GM19463 (cell line): ENCODE measurements around the gene PRDM11.
A peak's percentile ranks its signal among the peaks of the same experiment; 100 is the strongest.
"Not testable (repeated sequence)": the region's sequence is repeated elsewhere in the genome, so short reads cannot be mapped to it uniquely, and the experiment has no call there.

ENCODE experiments used
- ATAC-seq: cut with Tn5 transposase; IDR thresholded peaks from one replicate; pipeline ENCODE4 v1.9.1; 2021; ENCODE audit warnings: mild to moderate bottlenecking, moderate library complexity; ENCODE audit not compliant: unreplicated experiment

PRDM11 gene

GRCh38 chr11:45146072-45147016 lies at the start of gene PRDM11:
PRDM11 (plus strand) TSS chr11:45146639; CDS start chr11:45181767, 35,128 bp downstream.
- peak; percentile 32 for ATAC-seq

- ATAC-seq, result no peak
Observed at GRCh38 chr11:45097721-45098493, 48.5 kb upstream of the PRDM11 start.

- no peak for ATAC-seq
Observed at GRCh38 chr11:45098929-45099328, 47.5 kb upstream of the PRDM11 start.

- ATAC-seq, result no peak
Observed at GRCh38 chr11:45100339-45100738, 46.1 kb upstream of the PRDM11 start.

- no peak for ATAC-seq
Observed at GRCh38 chr11:45102361-45102809, 44.1 kb upstream of the PRDM11 start.

- ATAC-seq, result peak; percentile 45
Observed at GRCh38 chr11:45102810-45103621, 43.4 kb upstream of the PRDM11 start.

GRCh38 chr11:45104006-45104789 lies 42.2 kb upstream of the PRDM11 start:
- ATAC-seq, result no peak

GRCh38 chr11:45104790-45105084 lies 41.7 kb upstream of the PRDM11 start:
- ATAC-seq, result no peak

GRCh38 chr11:45105233-45105983 lies 41.0 kb upstream of the PRDM11 start:
- ATAC-seq, result no peak

GRCh38 chr11:45105984-45106375 lies 40.5 kb upstream of the PRDM11 start:
- ATAC-seq, result no peak

GRCh38 chr11:45106440-45106839 lies 40.0 kb upstream of the PRDM11 start:
- ATAC-seq, result no peak

GRCh38 chr11:45107029-45107428 lies 39.4 kb upstream of the PRDM11 start:
- ATAC-seq, result no peak

GRCh38 chr11:45108070-45109064 lies 38.1 kb upstream of the PRDM11 start:
- ATAC-seq, result no peak

- ATAC-seq, result no peak
Observed at GRCh38 chr11:45109400-45109799, 37.0 kb upstream of the PRDM11 start.

GRCh38 chr11:45110562-45110961 lies 35.9 kb upstream of the PRDM11 start:
- no peak for ATAC-seq

GRCh38 chr11:45113807-45114206 lies 32.6 kb upstream of the PRDM11 start:
- no peak for ATAC-seq

GRCh38 chr11:45127836-45128235 lies 18.6 kb upstream of the PRDM11 start:
- ATAC-seq, result not testable (repeated sequence)

- ATAC-seq, result no peak
Observed at GRCh38 chr11:45133878-45134277, 12.6 kb upstream of the PRDM11 start.
